A549 (cell line): ENCODE data around the gene PIPOX.

Experiments
- CBX2 ChIP-seq: fragments of 200-600 bp; sonication (generic); IDR thresholded peaks from 2 replicates; pipeline ENCODE4 v1.6.1; 2016; ENCODE audit warnings: low read depth, mild to moderate bottlenecking, borderline replicate concordance
- CTCF ChIP-seq: fragments of >200 bp; sonication (Bioruptor Twin); formaldehyde crosslinking; IDR thresholded peaks from 3 replicates; pipeline ENCODE4 v1.5.1; 2016
- MAX ChIP-seq: IDR thresholded peaks from 2 replicates; pipeline ENCODE4 v1.6.1; 2012
- PBX3 ChIP-seq: IDR thresholded peaks from 2 replicates; pipeline ENCODE4 v1.6.1; 2012
- POLR2A ChIP-seq: IDR thresholded peaks from 2 replicates; pipeline ENCODE4 v1.6.1; 2012; ENCODE audit warnings: mild to moderate bottlenecking, low read length
- RCOR1 ChIP-seq: fragments of 150-350 bp; IDR thresholded peaks from 2 replicates; pipeline ENCODE4 v1.6.1; 2014; ENCODE audit warnings: antibody characterized with exemption, low read length, low read depth

- TF ChIP-seq RCOR1 (no peak), POLR2A (no peak), CTCF (no peak), CBX2 (no peak), MAX (no peak), PBX3 (no peak)
Observed at GRCh38 chr17:29096094-29096493, 53.2 kb downstream of the PIPOX start.
